GM03348 (cell line): Measurements from ENCODE around the gene GRM1.

ENCODE experiments used
- DNase-seq: peaks from one replicate; pipeline ENCODE4 v3.0.0; 2012; ENCODE audit warnings: low spot score

The GRM1 gene

GRCh38 chr6:146369866-146370265 is 341.0 kb downstream of the GRM1 start:
- DNase-seq, result no peak

GRCh38 chr6:146381486-146381885 is 352.6 kb downstream of the GRM1 start:
- DNase-seq, result no peak

GRCh38 chr6:146388736-146389364 is 360.0 kb downstream of the GRM1 start:
- DNase-seq, result no peak

GRCh38 chr6:146389740-146390139 is 360.9 kb downstream of the GRM1 start:
- no peak for DNase-seq

GRCh38 chr6:146397638-146398037 is 368.8 kb downstream of the GRM1 start:
- no peak for DNase-seq

GRCh38 chr6:146402476-146402875 is 373.6 kb downstream of the GRM1 start:
- DNase-seq, result no peak

- no peak for DNase-seq
Observed at GRCh38 chr6:146408583-146408982, 379.7 kb downstream of the GRM1 start.

GRCh38 chr6:146410851-146411595 is 382.2 kb downstream of the GRM1 start:
- DNase-seq, result no peak

GRCh38 chr6:146419576-146419975 is 390.7 kb downstream of the GRM1 start:
- no peak for DNase-seq

- DNase-seq, result no peak
Observed at GRCh38 chr6:146420255-146420654, 391.4 kb downstream of the GRM1 start.

- DNase-seq, result no peak
Observed at GRCh38 chr6:146422789-146423375, 394.0 kb downstream of the GRM1 start.

- no peak for DNase-seq
Observed at GRCh38 chr6:146423452-146423851, 394.6 kb downstream of the GRM1 start.

- peak; percentile 15 for DNase-seq
Observed at GRCh38 chr6:146426516-146426915, 397.7 kb downstream of the GRM1 start.

GRCh38 chr6:146429831-146430230 is 401.0 kb downstream of the GRM1 start:
- no peak for DNase-seq

- DNase-seq, result peak; percentile 42
Observed at GRCh38 chr6:146433881-146434731, 405.2 kb downstream of the GRM1 start.

- no peak for DNase-seq
Observed at GRCh38 chr6:146434732-146435390, 406.0 kb downstream of the GRM1 start.

GRCh38 chr6:146441907-146442306 is 413.0 kb downstream of the GRM1 start:
- no peak for DNase-seq

GRCh38 chr6:146444189-146444588 is 415.3 kb downstream of the GRM1 start:
- DNase-seq, result no peak

- DNase-seq, result no peak
Observed at GRCh38 chr6:146445233-146445632, 416.4 kb downstream of the GRM1 start.

- no peak for DNase-seq
Observed at GRCh38 chr6:146456886-146457285, 428.0 kb downstream of the GRM1 start.

GRCh38 chr6:146460941-146461340 is 432.1 kb downstream of the GRM1 start:
- DNase-seq, result no peak
